ENCODE results near the gene LCA5L. TPM values are rescaled to one million over a fixed set of nuclear protein-coding genes. Genes with fewer than 3 reads are reported as not detected.
"Not testable (repeated sequence)": the region's sequence is repeated elsewhere in the genome, so short reads cannot be mapped to it uniquely, and the experiment has no call there.

LCA5L gene
- total and polyA plus RNA-seq, 7 experiments from 2014 or later, result 0.24 TPM; not detected in 6

DNA sequence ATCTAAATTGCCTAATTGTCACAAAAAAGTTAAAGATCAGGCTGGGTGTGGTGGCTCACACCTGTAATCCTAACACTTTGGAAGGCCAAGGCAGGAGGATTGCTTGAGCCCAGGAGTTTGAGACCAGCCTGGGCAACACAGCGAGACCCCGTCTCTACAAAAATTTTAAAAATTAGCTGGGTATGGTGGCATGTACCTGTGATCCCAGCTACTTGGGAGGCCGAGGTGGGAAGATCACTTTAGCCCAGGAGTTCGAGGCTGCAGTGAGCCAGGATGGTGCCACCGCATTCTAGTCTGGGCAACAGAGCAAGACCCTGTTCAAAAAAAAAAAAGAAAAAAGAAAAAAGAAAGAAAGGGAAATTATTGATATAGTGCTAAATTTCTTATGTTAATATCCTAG lies 26.4 kb downstream of the LCA5L start:
- H3K27ac Mint-ChIP-seq; POLR2A ChIA-PET; H3K9me3 Mint-ChIP-seq; DNase-seq; H3K27ac ChIP-seq (ENCODE audit: low read depth, low read length); ATAC-seq; H3K4me3 Mint-ChIP-seq; H3K4me3 ChIP-seq (ENCODE audit: low read length); H3K4me1 Mint-ChIP-seq; H3K36me3 Mint-ChIP-seq; intact Hi-C loops (cut with micrococcal nuclease); CTCF ChIA-PET; H3K9me3 ChIP-seq (ENCODE audit: control insufficient read depth in 2 of 3, low read length in 3 of 3); H3K27me3 Mint-ChIP-seq; H3K4me1 ChIP-seq (ENCODE audit: control insufficient read depth in 2 of 2, insufficient read depth in 2 of 2, low read length in 2 of 2); H3K27me3 ChIP-seq (ENCODE audit: control insufficient read depth in 2 of 2, insufficient read depth in 2 of 2, low read length in 2 of 2); H3K36me3 ChIP-seq (ENCODE audit: control insufficient read depth in 2 of 3, insufficient read depth in 3 of 3, low read length in 3 of 3): not testable (repeated sequence)

GRCh38 chr21:39406065-39406464 lies 39.5 kb downstream of the LCA5L start:
- no peak for DNase-seq
- Histone ChIP-seq H3K4me3 (ENCODE audit: low read length) (no peak overlapping the region), H3K9me3 (ENCODE audit: control insufficient read depth in 2 of 3, low read length in 3 of 3) (no peaks in the 10 kb centered on the region), H3K27me3 (ENCODE audit: control insufficient read depth in 2 of 2, insufficient read depth in 2 of 2, low read length in 2 of 2) (no peaks in the 10 kb centered on the region), H3K36me3 (ENCODE audit: control insufficient read depth in 2 of 3, insufficient read depth in 3 of 3, low read length in 3 of 3) (peaks cover 0 to 23% (median 0%) of the 10 kb centered on the region in 3 experiments), H3K27ac (ENCODE audit: low read depth, low read length) (no peak overlapping the region), H3K4me1 (ENCODE audit: control insufficient read depth in 2 of 2, insufficient read depth in 2 of 2, low read length in 2 of 2) (no peaks in the 10 kb centered on the region)
- ChIA-PET POLR2A (no interaction called here), CTCF (no interaction called here)
- no peak for ATAC-seq
- Mint-ChIP-seq H3K27ac (no peak overlapping the region), H3K4me3 (no peak overlapping the region), H3K27me3 (no peaks in the 10 kb centered on the region), H3K36me3 (peaks cover 11 to 38% (median 30%) of the 10 kb centered on the region in 5 donors), H3K4me1 (peaks cover 0 to 4% (median 0%) of the 10 kb centered on the region in 7 donors), H3K9me3 (peaks cover 0 to 15% (median 3%) of the 10 kb centered on the region in 11 donors)
- intact Hi-C loops (cut with micrococcal nuclease), result no loop called here

GRCh38 chr21:39400173-39400572 lies 45.4 kb downstream of the LCA5L start:
- ATAC-seq (no peak), DNase-seq (no peak)
- Mint-ChIP-seq H3K27me3 (no peaks in the 10 kb centered on the region), H3K9me3 (peaks cover 0 to 2% (median 0%) of the 10 kb centered on the region in 11 donors), H3K27ac (no peak overlapping the region), H3K4me1 (peaks cover 0 to 4% (median 0%) of the 10 kb centered on the region in 7 donors), H3K4me3 (no peak overlapping the region), H3K36me3 (peaks cover 0 to 26% (median 9%) of the 10 kb centered on the region in 5 donors)
- CTCF ChIA-PET, result no interaction called here
- intact Hi-C loops (cut with micrococcal nuclease), result no loop called here
- peaks cover 0 to 15% (median 0%) of the 10 kb centered on the region in 3 experiments for H3K36me3 ChIP-seq (ENCODE audit: control insufficient read depth in 2 of 3, insufficient read depth in 3 of 3, low read length in 3 of 3)
- H3K27ac ChIP-seq (ENCODE audit: low read depth, low read length), result no peak overlapping the region
- H3K27me3 ChIP-seq (ENCODE audit: control insufficient read depth in 2 of 2, insufficient read depth in 2 of 2, low read length in 2 of 2), result no peaks in the 10 kb centered on the region
- POLR2A ChIA-PET, result interaction anchor here (1.1 kb wide), 1 partner anchor 12 kb away, joined by 3 read pairs; no protein-coding TSS in a partner anchor
- H3K9me3 ChIP-seq (ENCODE audit: control insufficient read depth in 2 of 3, low read length in 3 of 3), result no peaks in the 10 kb centered on the region
- no peaks in the 10 kb centered on the region for H3K4me1 ChIP-seq (ENCODE audit: control insufficient read depth in 2 of 2, insufficient read depth in 2 of 2, low read length in 2 of 2)
- H3K4me3 ChIP-seq (ENCODE audit: low read length), result no peak overlapping the region

DNA sequence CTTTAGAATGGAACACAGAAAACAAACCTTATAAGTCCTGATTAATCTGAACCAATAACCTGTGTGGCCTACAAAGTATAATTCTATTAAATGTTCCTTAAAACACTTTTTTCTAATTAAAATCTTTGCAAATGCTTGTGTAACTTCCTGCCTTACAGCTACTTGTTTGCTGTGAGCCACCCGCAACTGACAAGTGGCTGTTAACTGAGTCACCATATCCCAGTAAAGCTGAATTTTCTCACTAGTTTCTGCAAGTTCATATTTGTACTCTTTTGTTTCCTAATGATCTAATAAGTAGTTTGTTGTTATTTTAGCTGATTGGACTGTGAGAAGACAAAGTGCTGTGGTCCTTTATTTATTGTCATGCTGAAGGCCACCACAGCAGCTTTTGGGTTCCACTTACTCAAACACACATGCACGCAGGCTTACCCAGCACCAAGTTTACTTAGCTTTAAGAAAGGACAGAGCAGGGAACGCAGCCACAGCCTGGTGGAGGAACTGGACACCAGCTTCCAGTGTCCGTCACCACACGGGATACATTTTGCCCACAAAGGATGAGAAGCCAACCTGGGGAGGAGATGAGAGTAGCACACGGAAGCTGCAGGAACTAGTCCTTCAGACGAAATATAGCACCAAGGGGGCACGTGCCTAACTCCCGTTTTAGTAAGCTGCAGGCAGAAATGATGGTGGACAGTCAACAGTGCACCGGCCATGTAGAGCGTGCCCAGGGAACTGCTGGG lies 47.8 kb downstream of the LCA5L start:
- Histone ChIP-seq H3K27me3 (ENCODE audit: control insufficient read depth in 2 of 2, insufficient read depth in 2 of 2, low read length in 2 of 2) (no peaks in the 10 kb centered on the region), H3K36me3 (ENCODE audit: control insufficient read depth in 2 of 3, insufficient read depth in 3 of 3, low read length in 3 of 3) (peaks cover 2 to 33% (median 4%) of the 10 kb centered on the region in 3 experiments), H3K4me3 (ENCODE audit: low read length) (no peak overlapping the region), H3K27ac (ENCODE audit: low read depth, low read length) (no peak overlapping the region), H3K4me1 (ENCODE audit: control insufficient read depth in 2 of 2, insufficient read depth in 2 of 2, low read length in 2 of 2) (no peaks in the 10 kb centered on the region), H3K9me3 (ENCODE audit: control insufficient read depth in 2 of 3, low read length in 3 of 3) (no peaks in the 10 kb centered on the region)
- POLR2A ChIA-PET, result no interaction called here
- DNase-seq (no peak), ATAC-seq (no peak)
- no peaks in the 10 kb centered on the region for H3K9me3 Mint-ChIP-seq
- intact Hi-C loops (cut with micrococcal nuclease), result no loop called here
- peaks cover 4 to 40% (median 18%) of the 10 kb centered on the region in 5 donors for H3K36me3 Mint-ChIP-seq
- CTCF ChIA-PET, result no interaction called here
- no peak overlapping the region for H3K4me3 Mint-ChIP-seq
- H3K27ac Mint-ChIP-seq, result no peak overlapping the region
- no peaks in the 10 kb centered on the region for H3K27me3 Mint-ChIP-seq
- peaks cover 0 to 4% (median 0%) of the 10 kb centered on the region in 7 donors for H3K4me1 Mint-ChIP-seq

DNA sequence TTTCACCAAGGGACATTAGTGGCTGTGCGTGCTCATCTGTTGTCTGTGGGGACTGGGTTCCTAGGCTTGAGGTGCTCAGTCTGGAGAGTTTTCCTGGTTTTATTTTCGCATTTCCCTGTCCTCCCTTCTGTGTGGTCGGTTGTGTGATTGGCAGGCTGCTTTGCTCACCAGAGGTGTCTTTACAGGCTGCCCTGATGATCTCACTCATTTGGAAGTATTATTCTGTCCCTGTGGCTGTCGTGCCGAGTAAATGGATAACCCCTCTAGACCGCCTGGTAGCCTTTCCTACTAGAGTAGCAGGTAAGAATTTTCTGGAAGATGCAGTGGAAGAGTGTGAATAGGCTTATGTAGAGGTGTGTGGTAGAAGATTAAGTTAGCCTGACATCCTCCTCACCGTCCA lies 52.6 kb downstream of the LCA5L start:
- no peak for ATAC-seq
- Histone ChIP-seq H3K36me3 (ENCODE audit: control insufficient read depth in 2 of 3, insufficient read depth in 3 of 3, low read length in 3 of 3) (peaks cover 4 to 46% (median 8%) of the 10 kb centered on the region in 3 experiments), H3K4me3 (ENCODE audit: low read length) (no peak overlapping the region), H3K27me3 (ENCODE audit: control insufficient read depth in 2 of 2, insufficient read depth in 2 of 2, low read length in 2 of 2) (no peaks in the 10 kb centered on the region), H3K27ac (ENCODE audit: low read depth, low read length) (no peak overlapping the region), H3K4me1 (ENCODE audit: control insufficient read depth in 2 of 2, insufficient read depth in 2 of 2, low read length in 2 of 2) (peaks cover 8 to 10% of the 10 kb centered on the region in 2 donors), H3K9me3 (ENCODE audit: control insufficient read depth in 2 of 3, low read length in 3 of 3) (no peaks in the 10 kb centered on the region)
- ChIA-PET CTCF (interaction anchor here (1.1 to 1.4 kb wide), 2 partner anchors 29 to 93 kb away, joined by 3 to 4 read pairs; no protein-coding TSS in a partner anchor), POLR2A (no interaction called here)
- no peak overlapping the region for H3K27ac Mint-ChIP-seq
- no peak overlapping the region for H3K4me3 Mint-ChIP-seq
- DNase-seq, result no peak
- H3K4me1 Mint-ChIP-seq, result peaks cover 12 to 18% (median 15%) of the 10 kb centered on the region in 7 donors
- H3K9me3 Mint-ChIP-seq, result no peaks in the 10 kb centered on the region
- H3K36me3 Mint-ChIP-seq, result peaks cover 3 to 47% (median 21%) of the 10 kb centered on the region in 5 donors
- intact Hi-C loops (cut with micrococcal nuclease), result no loop called here
- H3K27me3 Mint-ChIP-seq, result no peaks in the 10 kb centered on the region

GRCh38 chr21:39390212-39390765 lies 55.3 kb downstream of the LCA5L start:
- Mint-ChIP-seq H3K27ac (no peak overlapping the region), H3K27me3 (no peaks in the 10 kb centered on the region), H3K36me3 (peaks cover 3 to 34% (median 13%) of the 10 kb centered on the region in 5 donors), H3K9me3 (no peaks in the 10 kb centered on the region), H3K4me3 (no peak overlapping the region), H3K4me1 (peaks cover 18 to 29% (median 24%) of the 10 kb centered on the region in 7 donors)
- intact Hi-C loops (cut with micrococcal nuclease), result no loop called here
- no peaks in the 10 kb centered on the region for H3K9me3 ChIP-seq (ENCODE audit: control insufficient read depth in 2 of 3, low read length in 3 of 3)
- ChIA-PET POLR2A (interaction anchor here (0.6 to 1.5 kb wide), 3 partner anchors 77 to 207 kb away, joined by 3 to 7 read pairs (median 3); partner anchors contain the start of gene BRWD1), CTCF (interaction anchor here (0.9 to 2.2 kb wide), 2 partner anchors 17 to 71 kb away, joined by 3 to 9 read pairs; no protein-coding TSS in a partner anchor)
- no peak overlapping the region for H3K27ac ChIP-seq (ENCODE audit: low read depth, low read length)
- DNase-seq (no peak), ATAC-seq (no peak)
- H3K27me3 ChIP-seq (ENCODE audit: control insufficient read depth in 2 of 2, insufficient read depth in 2 of 2, low read length in 2 of 2), result no peaks in the 10 kb centered on the region
- peaks cover 4 to 32% (median 8%) of the 10 kb centered on the region in 3 experiments for H3K36me3 ChIP-seq (ENCODE audit: control insufficient read depth in 2 of 3, insufficient read depth in 3 of 3, low read length in 3 of 3)
- H3K4me1 ChIP-seq (ENCODE audit: control insufficient read depth in 2 of 2, insufficient read depth in 2 of 2, low read length in 2 of 2), result peaks cover 11 to 15% of the 10 kb centered on the region in 2 donors
- no peak overlapping the region for H3K4me3 ChIP-seq (ENCODE audit: low read length)
